ENCODE data around the gene GFOD1.

GRCh38 chr6:13485923-13486562, 1.4 kb downstream of the GFOD1 start:
- peak in 2 of 3 experiments; percentile 16 to 23; a peak in 1 of 6 replicates for TF ChIP-seq CTCF (IDR thresholded peaks at IDR 0.05 in 2 of 3, conservative IDR thresholded peaks at IDR 0.05 in 1 of 3; ENCODE audit: control insufficient read depth in 2 of 3, extremely low read depth in 1 of 3, insufficient read depth in 1 of 3, low read depth in 3 of 3, low read length in 3 of 3)
- 0 out of 2 replicates have a peak, but pooled peaks have one; percentile 36 for TF ChIP-seq CREM (IDR thresholded peaks at IDR 0.05; ENCODE audit: low read depth)
- no peak for TF ChIP-seq HCFC1 (IDR thresholded peaks at IDR 0.05; ENCODE audit: low read length)
- TF ChIP-seq EZH2 (IDR thresholded peaks at IDR 0.05; ENCODE audit: borderline replicate concordance, control insufficient read depth, low read depth, low read length), result no peak
- peak; percentile 81 for TF ChIP-seq POLR2AphosphoS5 (IDR thresholded peaks at IDR 0.05; ENCODE audit: low read length)
- TF ChIP-seq ATF3 (IDR thresholded peaks at IDR 0.05; ENCODE audit: borderline replicate concordance, extremely low read depth, low read depth, low read length), result no peak
- TF ChIP-seq SMC3 (IDR thresholded peaks at IDR 0.05; ENCODE audit: borderline replicate concordance, low read length), result no peak
- no peak; the same call in 1 of the 2 replicates for TF ChIP-seq USF2 (IDR thresholded peaks at IDR 0.05; ENCODE audit: borderline replicate concordance, low read depth, low read length)
- TF ChIP-seq FOS (IDR thresholded peaks at IDR 0.05; ENCODE audit: borderline replicate concordance, extremely low read depth, insufficient read length), result no peak
- no peak for TF ChIP-seq HDAC2 (IDR thresholded peaks at IDR 0.05)

All from GM12878 (cell line).